ENCODE results near the gene ACOT7. TPM values are rescaled to one million over a fixed set of nuclear protein-coding genes. Genes with fewer than 3 reads are reported as not detected.
"Not testable (repeated sequence)": the region's sequence is repeated elsewhere in the genome, so short reads cannot be mapped to it uniquely, and the experiment has no call there.

The ACOT7 gene
- 41.3 and 42.7 TPM in 2 replicates for total RNA-seq (2014; rRNA removed)
- polyA plus RNA-seq (2012) = 93.2 TPM

GRCh38 chr1:6393400-6394187 is at the start of gene ACOT7:
Gene ACOT7 (minus strand): TSS chr1:6393767. CDS start chr1:6393399, 368 bp downstream.
- DNase-seq (ENCODE audit: low read depth) = peak; percentile 83

- DNase-seq (ENCODE audit: low read depth) = no peak
Measured at GRCh38 chr1:6441586-6441985, 48.0 kb upstream of the ACOT7 start.

DNA sequence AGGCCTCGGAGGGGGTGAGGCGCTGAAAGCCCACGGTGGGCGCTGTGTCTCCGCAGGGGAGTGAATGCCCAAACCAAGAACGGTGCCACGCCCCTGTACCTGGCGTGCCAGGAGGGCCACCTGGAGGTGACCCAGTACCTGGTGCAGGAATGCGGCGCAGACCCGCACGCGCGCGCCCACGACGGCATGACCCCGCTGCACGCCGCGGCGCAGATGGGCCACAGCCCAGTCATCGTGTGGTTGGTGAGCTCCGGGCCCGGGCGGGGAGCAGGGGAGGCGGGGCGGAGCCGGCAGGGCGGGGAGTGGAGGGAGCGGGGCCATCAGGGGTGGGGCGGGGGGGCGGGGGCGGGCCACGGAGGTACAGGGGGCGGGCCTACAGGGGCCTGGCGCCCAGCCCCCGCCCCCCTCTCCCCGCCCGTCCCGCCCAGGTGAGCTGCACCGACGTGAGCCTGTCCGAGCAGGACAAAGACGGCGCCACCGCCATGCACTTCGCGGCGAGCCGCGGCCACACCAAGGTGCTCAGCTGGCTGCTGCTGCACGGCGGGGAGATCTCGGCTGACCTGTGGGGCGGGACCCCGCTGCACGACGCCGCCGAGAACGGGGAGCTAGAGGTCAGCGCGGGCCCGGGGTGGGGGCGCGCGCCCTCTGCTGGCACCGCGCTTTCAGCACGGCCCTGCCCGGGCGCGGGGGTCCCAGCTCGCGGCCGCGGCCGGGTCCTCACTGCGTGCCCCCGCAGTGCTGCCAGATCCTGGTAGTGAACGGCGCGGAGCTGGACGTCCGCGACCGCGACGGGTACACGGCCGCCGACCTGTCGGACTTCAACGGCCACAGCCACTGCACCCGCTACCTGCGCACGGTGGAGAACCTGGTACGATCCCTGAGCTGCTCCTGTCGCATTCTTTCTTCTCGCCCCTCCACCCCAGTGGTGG is 46.9 kb upstream of the ACOT7 start:
- no peak for DNase-seq (ENCODE audit: low read depth)

- no peak for DNase-seq (ENCODE audit: low read depth)
Measured at GRCh38 chr1:6438047-6438525, 44.5 kb upstream of the ACOT7 start.

DNA sequence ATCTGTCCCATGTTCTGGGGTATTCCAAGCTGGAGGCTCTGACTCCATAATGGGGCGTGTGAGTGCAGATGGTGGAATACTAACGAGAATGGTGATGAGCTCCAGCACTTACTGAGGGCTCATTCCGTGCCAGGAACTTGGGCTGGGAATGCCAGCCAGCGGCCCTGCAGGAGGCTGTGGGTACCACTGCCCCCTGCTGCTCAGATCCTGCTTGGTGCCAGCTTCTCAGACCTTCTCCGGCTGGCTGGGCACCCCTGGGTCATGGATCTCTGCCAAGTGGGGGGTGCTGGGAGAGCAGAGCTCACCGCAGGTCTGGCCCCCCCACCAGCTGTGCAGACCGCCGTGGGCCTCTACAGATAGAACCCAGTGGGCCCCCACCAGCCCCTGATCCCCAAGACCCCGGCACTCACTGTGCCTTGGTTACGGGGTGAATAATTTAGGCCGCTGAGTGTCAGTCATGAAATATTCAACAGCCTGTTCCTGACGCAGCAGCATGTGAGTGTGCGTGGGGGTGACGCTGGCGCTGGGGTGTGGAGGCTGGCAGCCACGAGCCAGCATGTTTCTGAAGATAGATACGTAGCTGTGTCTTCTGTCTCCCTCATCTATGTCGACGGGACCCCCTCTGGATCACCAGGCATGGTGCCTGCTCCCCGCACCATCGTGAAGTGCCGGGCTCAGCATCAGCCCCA is 43.6 kb upstream of the ACOT7 start:
- DNase-seq (ENCODE audit: low read depth) = peak; percentile 52

GRCh38 chr1:6436277-6436676 is 42.7 kb upstream of the ACOT7 start:
- DNase-seq (ENCODE audit: low read depth) = not testable (repeated sequence)

DNA sequence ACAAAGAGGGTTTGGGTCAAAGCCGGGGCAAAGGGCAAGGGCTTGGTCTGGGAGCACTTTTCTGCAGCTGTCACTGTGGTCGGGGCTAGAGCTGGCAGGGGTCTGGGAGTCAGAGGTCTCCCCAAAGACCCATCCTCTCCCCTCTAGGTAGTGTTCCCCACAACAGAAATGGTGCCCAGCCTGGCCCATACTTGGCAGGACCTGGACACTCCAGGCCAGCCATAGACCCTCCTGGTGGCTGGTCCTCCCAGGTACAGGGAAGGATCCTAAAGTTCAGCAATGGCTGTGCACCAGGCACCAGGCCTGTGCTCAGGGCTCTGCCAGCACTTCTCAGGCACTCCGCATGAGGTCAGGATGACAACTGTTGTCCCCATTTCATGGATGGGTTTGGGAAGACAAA is 42.0 kb upstream of the ACOT7 start:
- DNase-seq (ENCODE audit: low read depth) = no peak

- no peak for DNase-seq (ENCODE audit: low read depth)
Measured at GRCh38 chr1:6435129-6435528, 41.6 kb upstream of the ACOT7 start.

GRCh38 chr1:6434186-6434585 is 40.6 kb upstream of the ACOT7 start:
- no peak for DNase-seq (ENCODE audit: low read depth)

- not testable (repeated sequence) for DNase-seq (ENCODE audit: low read depth)
Measured at GRCh38 chr1:6431645-6432579, 38.3 kb upstream of the ACOT7 start.

- not testable (repeated sequence) for DNase-seq (ENCODE audit: low read depth)
Measured at GRCh38 chr1:6429660-6430411, 36.3 kb upstream of the ACOT7 start.

- not testable (repeated sequence) for DNase-seq (ENCODE audit: low read depth)
Measured at GRCh38 chr1:6428453-6428852, 34.9 kb upstream of the ACOT7 start.

DNA sequence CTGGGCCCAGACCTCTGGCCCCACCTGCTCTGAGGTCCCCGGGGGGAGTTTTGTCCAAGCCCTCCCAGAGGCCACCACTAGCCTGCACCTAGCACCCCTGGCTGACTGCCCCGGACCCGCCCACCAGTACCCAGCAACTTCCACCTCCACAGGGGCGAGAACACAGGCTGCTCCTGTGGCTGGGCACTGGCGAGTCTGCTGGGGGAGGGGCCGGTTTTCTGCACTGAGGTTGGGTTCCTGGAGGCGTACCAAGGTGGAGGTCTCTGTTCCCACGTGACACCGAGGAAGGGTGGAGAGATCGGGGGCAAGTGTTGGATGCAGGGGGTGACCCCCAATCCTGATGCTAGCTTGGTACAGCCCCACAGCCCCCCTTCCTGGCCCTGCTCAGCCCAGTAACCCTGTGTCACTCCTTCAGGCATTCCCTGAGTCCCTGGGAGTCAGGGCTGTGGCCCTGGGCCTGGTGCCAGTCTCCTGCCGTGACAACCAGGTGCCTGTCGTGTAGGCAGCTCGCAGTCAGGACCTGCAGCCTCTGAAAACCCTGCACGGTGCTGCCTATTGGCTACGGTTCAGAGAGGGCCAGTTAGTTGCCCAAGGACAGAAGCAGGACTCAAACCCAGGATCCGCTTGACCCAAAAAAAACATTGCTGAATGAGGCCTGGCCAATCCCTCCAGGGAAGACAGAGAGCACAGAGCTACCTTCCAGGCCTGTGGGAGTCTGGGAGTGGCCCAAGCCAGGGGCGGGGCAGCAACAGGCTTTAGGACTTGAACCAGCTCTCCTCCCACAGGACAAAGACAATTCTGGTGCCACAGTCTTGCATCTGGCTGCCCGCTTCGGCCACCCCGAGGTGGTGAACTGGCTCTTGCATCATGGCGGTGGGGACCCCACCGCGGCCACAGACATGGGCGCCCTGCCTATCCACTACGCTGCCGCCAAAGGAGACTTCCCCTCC is 34.1 kb upstream of the ACOT7 start:
- no peak for DNase-seq (ENCODE audit: low read depth)

DNA sequence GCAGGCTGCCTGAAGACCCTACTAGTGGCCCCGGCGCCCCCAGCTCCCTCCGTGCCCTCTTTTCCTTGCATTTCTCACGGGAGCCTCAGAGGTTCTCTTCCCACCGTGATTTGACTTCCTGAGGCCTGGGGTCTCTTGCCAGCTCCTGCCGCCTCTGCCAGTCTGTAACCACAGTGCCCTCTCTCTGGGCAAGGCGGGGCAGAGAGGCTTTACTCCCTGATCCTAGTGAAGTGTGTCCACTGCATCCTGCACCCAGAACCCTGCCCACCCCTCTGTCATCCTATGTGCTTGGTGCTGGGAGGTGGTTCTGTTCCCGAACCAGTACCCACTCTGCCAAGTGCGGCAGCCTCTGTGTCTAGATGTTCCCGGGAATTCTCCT is 33.4 kb upstream of the ACOT7 start:
- DNase-seq (ENCODE audit: low read depth) = no peak

- no peak for DNase-seq (ENCODE audit: low read depth)
Measured at GRCh38 chr1:6426277-6426971, 32.9 kb upstream of the ACOT7 start.

GRCh38 chr1:6425658-6426057 is 32.1 kb upstream of the ACOT7 start:
- no peak for DNase-seq (ENCODE audit: low read depth)

DNA sequence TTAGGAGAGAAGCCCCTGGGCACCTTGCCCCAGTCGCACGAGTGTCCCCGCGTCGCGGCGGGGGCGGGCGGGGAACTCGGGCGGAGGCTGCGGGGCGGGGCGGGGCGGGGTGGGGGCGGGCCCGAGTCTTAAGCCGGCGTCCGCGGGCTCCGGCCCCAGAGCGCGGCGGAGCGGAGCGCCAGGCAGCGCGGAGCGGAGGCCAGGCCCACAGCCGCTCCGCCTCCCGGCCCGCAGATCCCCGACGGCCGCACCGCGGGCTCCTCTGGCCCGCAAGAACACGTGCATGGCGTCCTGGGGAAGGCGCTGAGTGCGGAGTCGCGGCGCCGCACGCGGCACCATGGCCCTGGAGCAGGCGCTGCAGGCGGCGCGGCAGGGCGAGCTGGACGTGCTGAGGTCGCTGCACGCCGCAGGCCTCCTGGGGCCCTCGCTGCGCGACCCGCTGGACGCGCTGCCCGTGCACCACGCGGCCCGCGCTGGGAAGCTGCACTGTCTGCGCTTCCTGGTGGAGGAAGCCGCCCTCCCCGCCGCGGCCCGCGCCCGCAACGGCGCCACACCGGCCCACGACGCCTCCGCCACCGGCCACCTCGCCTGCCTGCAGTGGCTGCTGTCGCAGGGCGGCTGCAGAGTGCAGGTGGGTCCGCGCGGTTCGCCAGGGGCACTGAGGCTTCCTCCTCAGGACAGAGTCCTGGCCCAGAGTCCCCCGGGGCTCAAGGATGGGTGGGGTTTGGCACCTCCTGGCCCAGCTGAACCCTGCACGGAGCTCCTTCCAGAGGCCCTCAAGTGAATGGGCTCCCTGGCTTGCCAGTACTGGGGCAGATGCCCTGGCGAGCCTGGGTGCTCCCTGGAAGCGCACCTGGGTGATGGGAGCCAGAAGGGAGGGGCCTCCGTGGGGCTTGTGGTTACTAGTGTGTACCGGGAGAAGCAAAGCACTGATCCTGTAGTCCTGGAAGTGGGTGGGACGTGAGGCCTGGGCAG is 31.3 kb upstream of the ACOT7 start, which contains the start of gene ESPN:
Gene ESPN (plus strand): TSS at position 158 of the 975 bp plus-strand sequence. CDS start 180 bp downstream, at position 338.
- no peak for DNase-seq (ENCODE audit: low read depth)

Measured in LHCN-M2 (cell line).